ENCODE results near the gene ADIG.
"Not testable (repeated sequence)": the region's sequence is repeated elsewhere in the genome, so short reads cannot be mapped to it uniquely, and the experiment has no call there.

ADIG gene

GRCh38 chr20:38588303-38588702, 7.3 kb downstream of the ADIG start:
- no peaks in the 10 kb centered on the region for H3K27me3 ChIP-seq
- no peak overlapping the region for H3K4me3 ChIP-seq
- no peak overlapping the region for H3K27ac ChIP-seq
- H3K4me1 ChIP-seq: peaks cover 16% of the 10 kb centered on the region
- TF ChIP-seq Cebpa-rat (IDR thresholded peaks at IDR 0.05): no peak
- H3K9ac ChIP-seq: no peak overlapping the region
- H3K9me3 ChIP-seq: no peaks in the 10 kb centered on the region
- H4K20me1 ChIP-seq: no peaks in the 10 kb centered on the region
- no peak overlapping the region for H3K4me2 ChIP-seq
- H3K36me3 ChIP-seq: no peaks in the 10 kb centered on the region

DNA sequence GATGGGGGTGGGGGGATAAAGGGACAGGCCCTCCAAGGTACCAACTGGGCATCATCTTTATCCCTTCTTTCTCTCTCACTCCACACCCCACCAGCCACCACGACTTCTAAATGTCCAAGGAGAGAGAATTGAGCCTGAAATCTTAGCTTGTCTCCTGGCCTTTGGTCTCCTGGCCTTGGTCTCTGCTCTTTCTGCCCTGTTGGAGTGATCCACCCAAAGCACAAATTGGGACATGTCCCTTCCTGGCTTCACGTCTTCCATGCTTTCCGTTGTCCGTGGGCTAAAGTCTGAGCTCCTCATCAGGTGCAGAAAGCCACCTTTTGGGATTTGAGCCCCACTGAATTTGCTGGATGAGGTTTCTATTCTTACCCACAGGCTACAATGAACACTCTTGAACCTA, 8.4 kb downstream of the ADIG start:
- H3K9ac ChIP-seq: no peak overlapping the region
- no peaks in the 10 kb centered on the region for H3K27me3 ChIP-seq
- no peaks in the 10 kb centered on the region for H3K9me3 ChIP-seq
- no peak overlapping the region for H3K4me3 ChIP-seq
- no peaks in the 10 kb centered on the region for H3K36me3 ChIP-seq
- H3K4me1 ChIP-seq: peaks cover 12% of the 10 kb centered on the region
- no peak overlapping the region for H3K27ac ChIP-seq
- H3K4me2 ChIP-seq: no peak overlapping the region
- no peak for TF ChIP-seq Cebpa-rat (IDR thresholded peaks at IDR 0.05)
- H4K20me1 ChIP-seq: no peaks in the 10 kb centered on the region

DNA sequence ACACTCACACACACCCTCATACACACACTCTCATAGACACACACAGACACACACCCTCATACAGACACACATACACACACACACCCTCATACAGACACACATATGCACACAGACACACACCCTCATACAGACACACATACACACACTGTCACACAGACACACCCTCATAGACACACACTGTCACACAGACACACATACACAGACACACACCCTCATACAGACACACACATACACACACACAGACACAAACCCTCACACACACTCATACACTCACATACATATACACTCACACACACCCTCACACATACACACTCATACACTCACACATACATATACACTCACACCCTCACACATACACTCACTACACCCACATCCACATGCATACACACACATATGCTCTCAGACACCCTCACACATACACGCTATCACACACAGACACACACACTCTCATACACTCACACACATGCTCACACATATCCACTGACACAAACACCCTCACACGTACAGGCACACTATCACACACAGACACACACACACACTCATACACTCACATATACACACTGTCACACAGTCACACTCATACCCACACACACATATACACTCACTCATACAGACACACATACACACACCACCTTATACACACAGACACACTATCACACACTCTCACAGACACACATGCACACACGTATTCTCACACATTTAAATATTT, 9.1 kb downstream of the ADIG start:
- H3K27me3 ChIP-seq: no peaks in the 10 kb centered on the region
- H3K9ac ChIP-seq: no peak overlapping the region
- peaks cover 12% of the 10 kb centered on the region for H3K4me1 ChIP-seq
- no peak overlapping the region for H3K4me3 ChIP-seq
- H4K20me1 ChIP-seq: no peaks in the 10 kb centered on the region
- H3K9me3 ChIP-seq: no peaks in the 10 kb centered on the region
- no peak overlapping the region for H3K4me2 ChIP-seq
- TF ChIP-seq Cebpa-rat (IDR thresholded peaks at IDR 0.05): no peak
- no peak overlapping the region for H3K27ac ChIP-seq
- no peaks in the 10 kb centered on the region for H3K36me3 ChIP-seq

GRCh38 chr20:38590676-38591473, 9.9 kb downstream of the ADIG start:
- Histone ChIP-seq H3K9me3 (no peaks in the 10 kb centered on the region), H3K4me1 (peaks cover 12% of the 10 kb centered on the region), H3K4me3 (no peak overlapping the region), H3K27me3 (no peaks in the 10 kb centered on the region), H3K9ac (no peak overlapping the region; the same call in 1 of the 2 replicates), H3K4me2 (peak overlapping the region; percentile 21), H3K36me3 (no peaks in the 10 kb centered on the region), H4K20me1 (no peaks in the 10 kb centered on the region), H3K27ac (no peak overlapping the region)
- no peak for TF ChIP-seq Cebpa-rat (IDR thresholded peaks at IDR 0.05)

- H3K4me3 ChIP-seq: no peak overlapping the region
- H3K4me2 ChIP-seq: peak overlapping the region; percentile 21
- H3K4me1 ChIP-seq: peaks cover 12% of the 10 kb centered on the region
- H3K9me3 ChIP-seq: no peaks in the 10 kb centered on the region
- no peak overlapping the region for H3K9ac ChIP-seq
- H4K20me1 ChIP-seq: no peaks in the 10 kb centered on the region
- H3K27ac ChIP-seq: no peak overlapping the region
- no peak for TF ChIP-seq Cebpa-rat (IDR thresholded peaks at IDR 0.05)
- no peaks in the 10 kb centered on the region for H3K36me3 ChIP-seq
- no peaks in the 10 kb centered on the region for H3K27me3 ChIP-seq
These were observed 10.7 kb downstream of the ADIG start for GRCh38 chr20:38591474-38592410.

GRCh38 chr20:38592411-38592790, 11.4 kb downstream of the ADIG start:
- H3K27me3 ChIP-seq, H3K36me3 ChIP-seq, H3K4me2 ChIP-seq, H4K20me1 ChIP-seq, H3K9ac ChIP-seq, H3K27ac ChIP-seq, H3K4me3 ChIP-seq, H3K9me3 ChIP-seq: not testable (repeated sequence)
- peaks cover 12% of the 10 kb centered on the region for H3K4me1 ChIP-seq

DNA sequence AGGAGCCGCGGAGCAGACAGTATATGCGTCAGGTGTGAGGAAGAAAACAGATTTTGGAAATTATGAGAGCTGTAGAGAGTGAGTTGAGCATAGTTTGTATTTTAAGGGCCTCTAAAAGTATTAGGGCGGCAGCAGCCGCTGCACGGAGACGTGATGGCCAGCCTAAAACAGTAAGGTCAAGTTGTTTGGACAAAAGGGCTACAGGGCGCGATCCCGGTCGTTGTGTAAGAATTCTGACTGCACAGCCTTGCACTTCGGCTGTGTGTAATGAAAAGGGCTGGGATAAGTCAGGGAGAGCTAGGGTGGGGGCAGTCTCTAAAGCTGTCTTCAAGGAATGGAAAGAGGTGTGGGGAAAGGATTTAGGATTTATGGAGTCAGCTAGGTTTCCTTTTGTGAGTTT, 13.3 kb downstream of the ADIG start:
- not testable (repeated sequence) for H3K4me2 ChIP-seq, H3K36me3 ChIP-seq, H4K20me1 ChIP-seq, H3K27me3 ChIP-seq, H3K4me3 ChIP-seq, H3K9me3 ChIP-seq, H3K9ac ChIP-seq, H3K27ac ChIP-seq
- H3K4me1 ChIP-seq: peaks cover 12% of the 10 kb centered on the region

DNA sequence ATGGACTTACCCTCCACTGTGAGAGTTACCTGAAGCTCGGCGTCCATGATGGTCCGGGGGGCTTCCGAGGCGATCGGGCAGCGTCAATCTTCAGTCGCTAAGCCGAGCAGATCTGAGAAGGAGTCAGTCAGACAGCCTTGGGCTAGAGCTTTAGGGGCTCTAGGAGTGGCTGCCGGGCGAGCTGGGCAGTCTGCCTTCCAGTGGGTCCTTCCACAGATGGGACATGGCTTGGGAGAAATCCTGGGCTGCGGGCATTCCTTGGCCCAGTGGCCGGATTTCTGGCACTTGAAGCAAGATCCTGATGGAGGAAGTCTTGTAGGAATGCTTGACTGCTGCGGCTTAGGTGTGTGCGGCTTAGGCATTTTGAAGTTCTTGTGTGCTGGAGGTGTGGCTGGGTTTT, 14.9 kb downstream of the ADIG start:
- not testable (repeated sequence) for H3K27me3 ChIP-seq, H3K36me3 ChIP-seq

DNA sequence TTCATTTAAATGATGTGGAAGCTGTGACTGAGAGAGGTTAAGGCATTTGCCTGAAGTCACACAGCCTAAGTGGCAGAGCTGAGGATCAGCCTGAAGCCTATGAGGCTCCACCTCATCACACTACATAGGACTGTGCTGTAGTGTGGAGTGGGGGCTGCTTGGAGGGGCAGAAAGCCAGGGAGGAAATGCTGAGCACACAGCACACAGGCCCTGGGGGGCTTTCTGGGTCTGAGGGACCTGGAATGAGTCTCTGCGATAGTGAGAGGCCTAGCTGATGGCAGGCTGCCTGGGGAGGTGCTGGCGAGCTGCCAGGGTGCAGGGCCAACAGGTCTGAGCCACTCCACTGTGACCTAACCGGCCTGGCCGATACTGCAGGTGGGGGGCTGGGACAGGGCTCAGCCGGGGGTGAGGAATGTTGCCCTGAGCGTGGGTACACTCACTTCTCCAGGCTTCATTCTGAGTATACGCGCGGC, 18.4 kb downstream of the ADIG start:
- Histone ChIP-seq H3K4me1 (no peaks in the 10 kb centered on the region), H4K20me1 (no peaks in the 10 kb centered on the region), H3K27ac (no peak overlapping the region), H3K9ac (no peak overlapping the region), H3K36me3 (no peaks in the 10 kb centered on the region), H3K4me3 (no peak overlapping the region), H3K4me2 (no peak overlapping the region), H3K9me3 (no peaks in the 10 kb centered on the region), H3K27me3 (peaks cover 19% of the 10 kb centered on the region)
- no peak for TF ChIP-seq Cebpa-rat (IDR thresholded peaks at IDR 0.05)

More for the DNA sequence above, 14.9 kb downstream of the ADIG start:
- H3K27ac ChIP-seq, H4K20me1 ChIP-seq, H3K9me3 ChIP-seq, H3K4me3 ChIP-seq, H3K4me1 ChIP-seq, H3K4me2 ChIP-seq, H3K9ac ChIP-seq: not testable (repeated sequence)

DNA sequence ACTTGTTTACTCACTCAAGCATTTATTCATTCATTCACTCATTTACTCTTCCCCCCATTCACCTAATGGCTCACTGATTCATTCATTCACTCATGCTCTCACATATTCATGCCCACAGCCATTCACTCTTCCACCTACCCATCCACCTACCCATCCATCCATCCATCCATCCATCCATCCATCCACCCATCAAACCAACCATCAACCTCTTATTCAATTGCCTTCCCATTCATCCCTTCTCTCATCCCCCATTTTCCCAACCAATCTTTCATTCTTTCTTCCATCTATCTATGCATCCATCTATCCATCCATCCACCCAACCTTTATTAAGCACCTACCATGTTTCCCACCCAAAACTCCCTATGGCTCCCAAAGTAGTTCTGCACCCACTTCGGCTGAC, 19.1 kb downstream of the ADIG start:
- Histone ChIP-seq H3K4me2 (no peak overlapping the region), H3K27me3 (peaks cover 19% of the 10 kb centered on the region), H3K4me1 (no peaks in the 10 kb centered on the region), H3K27ac (no peak overlapping the region), H3K9me3 (no peaks in the 10 kb centered on the region), H3K4me3 (no peak overlapping the region), H4K20me1 (no peaks in the 10 kb centered on the region), H3K36me3 (no peaks in the 10 kb centered on the region), H3K9ac (no peak overlapping the region)
- TF ChIP-seq Cebpa-rat (IDR thresholded peaks at IDR 0.05): no peak
